GM19324 (cell line): ENCODE data around the gene PIEZO1.
"Not testable (repeated sequence)": the region's sequence is repeated elsewhere in the genome, so short reads cannot be mapped to it uniquely, and the experiment has no call there.

ENCODE experiments used
- ATAC-seq: cut with Tn5 transposase; IDR thresholded peaks from one replicate; pipeline ENCODE4 v1.9.1; 2021; ENCODE audit warnings: mild to moderate bottlenecking, moderate library complexity; ENCODE audit not compliant: unreplicated experiment, low FRiP score

Gene PIEZO1, protein sequence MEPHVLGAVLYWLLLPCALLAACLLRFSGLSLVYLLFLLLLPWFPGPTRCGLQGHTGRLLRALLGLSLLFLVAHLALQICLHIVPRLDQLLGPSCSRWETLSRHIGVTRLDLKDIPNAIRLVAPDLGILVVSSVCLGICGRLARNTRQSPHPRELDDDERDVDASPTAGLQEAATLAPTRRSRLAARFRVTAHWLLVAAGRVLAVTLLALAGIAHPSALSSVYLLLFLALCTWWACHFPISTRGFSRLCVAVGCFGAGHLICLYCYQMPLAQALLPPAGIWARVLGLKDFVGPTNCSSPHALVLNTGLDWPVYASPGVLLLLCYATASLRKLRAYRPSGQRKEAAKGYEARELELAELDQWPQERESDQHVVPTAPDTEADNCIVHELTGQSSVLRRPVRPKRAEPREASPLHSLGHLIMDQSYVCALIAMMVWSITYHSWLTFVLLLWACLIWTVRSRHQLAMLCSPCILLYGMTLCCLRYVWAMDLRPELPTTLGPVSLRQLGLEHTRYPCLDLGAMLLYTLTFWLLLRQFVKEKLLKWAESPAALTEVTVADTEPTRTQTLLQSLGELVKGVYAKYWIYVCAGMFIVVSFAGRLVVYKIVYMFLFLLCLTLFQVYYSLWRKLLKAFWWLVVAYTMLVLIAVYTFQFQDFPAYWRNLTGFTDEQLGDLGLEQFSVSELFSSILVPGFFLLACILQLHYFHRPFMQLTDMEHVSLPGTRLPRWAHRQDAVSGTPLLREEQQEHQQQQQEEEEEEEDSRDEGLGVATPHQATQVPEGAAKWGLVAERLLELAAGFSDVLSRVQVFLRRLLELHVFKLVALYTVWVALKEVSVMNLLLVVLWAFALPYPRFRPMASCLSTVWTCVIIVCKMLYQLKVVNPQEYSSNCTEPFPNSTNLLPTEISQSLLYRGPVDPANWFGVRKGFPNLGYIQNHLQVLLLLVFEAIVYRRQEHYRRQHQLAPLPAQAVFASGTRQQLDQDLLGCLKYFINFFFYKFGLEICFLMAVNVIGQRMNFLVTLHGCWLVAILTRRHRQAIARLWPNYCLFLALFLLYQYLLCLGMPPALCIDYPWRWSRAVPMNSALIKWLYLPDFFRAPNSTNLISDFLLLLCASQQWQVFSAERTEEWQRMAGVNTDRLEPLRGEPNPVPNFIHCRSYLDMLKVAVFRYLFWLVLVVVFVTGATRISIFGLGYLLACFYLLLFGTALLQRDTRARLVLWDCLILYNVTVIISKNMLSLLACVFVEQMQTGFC (N-terminal part only)

DNA sequence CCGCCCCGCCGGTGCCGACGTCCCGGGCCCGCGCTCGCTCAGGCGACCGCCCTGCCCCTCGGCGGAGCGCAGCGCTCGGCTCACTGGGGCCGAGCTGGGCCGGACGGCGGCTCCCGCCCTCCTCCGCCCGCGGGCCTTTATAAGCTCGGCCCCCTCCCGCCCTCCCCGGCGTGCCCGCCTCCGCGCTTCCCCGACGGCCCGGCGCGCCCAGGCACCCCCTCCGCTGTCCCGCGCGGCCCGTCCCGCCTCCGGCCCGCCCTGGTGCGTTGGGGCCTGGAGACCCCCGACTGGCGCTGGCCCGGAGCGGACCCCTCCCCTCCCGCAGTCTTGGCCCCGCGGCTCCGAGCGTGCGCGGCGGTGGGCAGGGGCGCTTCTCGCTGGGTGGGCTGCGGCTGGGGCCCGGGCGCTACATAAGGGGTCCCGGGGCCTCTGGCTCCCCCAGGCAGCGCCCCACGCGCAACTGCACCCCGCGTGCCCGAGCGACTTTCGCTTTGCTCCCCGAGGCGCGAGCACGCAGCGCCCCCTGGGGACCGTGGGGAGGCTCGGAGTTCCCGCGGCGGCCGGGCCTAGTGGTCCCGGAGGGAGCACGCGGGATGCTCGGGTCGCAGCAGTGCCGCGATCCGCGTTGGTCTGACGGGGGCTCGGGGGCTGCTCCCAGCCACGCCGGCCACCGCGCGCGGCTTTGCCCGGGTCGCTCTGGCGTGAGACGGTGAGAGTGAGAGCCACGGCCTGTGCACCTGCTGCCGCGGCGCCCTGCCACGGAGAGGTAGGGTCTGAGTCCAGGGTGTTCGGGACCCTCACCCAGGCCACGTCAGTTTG is at the start of gene PIEZO1:
Gene PIEZO1, minus strand, starts transcription at position 115 of the 819 bp plus-strand sequence. CDS start 256 bp downstream, outside the sequence.
- ATAC-seq: peak; percentile 40

- no peak for ATAC-seq
Observed at GRCh38 chr16:88834670-88835069, 49.6 kb upstream of the PIEZO1 start.

DNA sequence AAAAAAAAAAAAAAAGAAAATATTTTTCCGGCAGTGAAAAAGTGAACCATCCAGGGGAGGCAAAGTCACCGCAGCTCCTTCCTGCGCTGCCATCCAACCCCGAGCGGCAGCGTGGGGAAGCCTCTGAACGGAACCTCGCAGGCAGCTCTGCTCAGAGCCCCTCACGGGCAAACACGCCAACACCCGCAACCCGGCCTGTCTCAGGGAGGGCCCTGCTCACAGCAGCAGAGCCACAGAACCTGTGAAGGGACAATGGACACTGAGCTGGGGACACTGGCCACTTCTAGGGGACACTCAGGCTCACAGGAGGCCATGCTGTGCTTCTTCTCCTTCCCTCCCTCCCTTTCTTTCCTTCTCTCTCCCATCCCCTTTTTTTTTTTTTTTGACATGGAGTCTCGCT is 48.1 kb upstream of the PIEZO1 start:
- no peak for ATAC-seq

DNA sequence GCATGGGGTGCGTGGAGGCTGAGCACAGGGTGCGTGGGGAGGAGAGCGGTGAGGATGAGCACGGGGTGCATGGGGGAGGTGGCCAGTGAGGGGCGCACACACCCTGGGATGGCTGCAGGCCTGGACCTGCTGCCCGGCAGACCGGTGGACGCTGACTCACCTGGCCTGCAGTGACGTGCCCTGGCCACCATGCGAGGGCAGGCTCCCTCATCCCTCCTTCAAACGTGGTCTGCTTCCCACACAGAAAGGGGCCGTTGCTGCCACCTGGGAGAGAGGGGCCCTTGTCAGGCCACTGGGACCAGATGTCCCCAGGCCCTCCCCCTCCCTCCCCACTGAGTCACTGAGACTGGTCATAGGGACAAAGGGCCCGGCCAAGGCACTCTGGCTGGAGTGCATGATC is 46.8 kb upstream of the PIEZO1 start:
- ATAC-seq: no peak

DNA sequence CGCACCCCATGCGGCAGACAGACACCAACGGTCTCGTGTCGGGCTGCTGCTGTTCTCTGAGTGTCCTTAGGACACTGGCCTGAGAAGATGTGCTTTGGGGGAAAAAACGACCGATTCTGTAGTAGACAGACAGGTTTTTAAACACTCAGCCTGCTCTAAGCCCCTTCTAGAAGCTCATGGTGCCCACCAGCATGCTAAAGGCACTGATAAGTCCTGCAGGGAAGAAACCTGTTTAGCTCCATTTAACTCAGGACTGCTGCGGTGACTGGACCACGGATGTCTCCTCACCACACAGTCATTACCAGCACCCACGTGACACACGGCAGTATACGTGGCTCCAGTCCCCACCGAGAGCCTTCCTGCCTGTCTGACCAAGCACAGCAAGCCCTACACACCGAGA is 45.8 kb upstream of the PIEZO1 start:
- no peak for ATAC-seq

- no peak for ATAC-seq
Observed at GRCh38 chr16:88830258-88830657, 45.2 kb upstream of the PIEZO1 start.

DNA sequence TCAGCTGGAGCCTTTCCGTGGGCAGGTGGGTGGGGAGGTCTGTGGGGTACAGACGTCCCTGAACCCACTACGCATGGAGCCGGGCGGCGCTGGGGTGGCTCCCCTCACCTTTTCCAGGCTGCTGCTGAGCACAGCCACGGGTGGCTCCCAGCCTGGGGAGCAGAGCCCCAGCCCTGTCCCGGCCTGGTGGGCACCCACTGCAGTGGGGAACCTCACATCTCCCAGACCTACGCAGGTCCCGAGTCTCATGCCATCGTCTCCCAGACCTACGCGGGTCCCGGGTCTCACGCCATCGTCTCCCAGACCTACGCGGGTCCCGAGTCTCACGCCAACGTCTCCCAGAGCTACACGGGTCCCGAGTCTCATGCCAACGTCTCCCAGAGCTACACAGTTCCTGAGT is 43.7 kb upstream of the PIEZO1 start:
- no peak for ATAC-seq

- ATAC-seq: no peak
Observed at GRCh38 chr16:88827727-88828126, 42.7 kb upstream of the PIEZO1 start.

DNA sequence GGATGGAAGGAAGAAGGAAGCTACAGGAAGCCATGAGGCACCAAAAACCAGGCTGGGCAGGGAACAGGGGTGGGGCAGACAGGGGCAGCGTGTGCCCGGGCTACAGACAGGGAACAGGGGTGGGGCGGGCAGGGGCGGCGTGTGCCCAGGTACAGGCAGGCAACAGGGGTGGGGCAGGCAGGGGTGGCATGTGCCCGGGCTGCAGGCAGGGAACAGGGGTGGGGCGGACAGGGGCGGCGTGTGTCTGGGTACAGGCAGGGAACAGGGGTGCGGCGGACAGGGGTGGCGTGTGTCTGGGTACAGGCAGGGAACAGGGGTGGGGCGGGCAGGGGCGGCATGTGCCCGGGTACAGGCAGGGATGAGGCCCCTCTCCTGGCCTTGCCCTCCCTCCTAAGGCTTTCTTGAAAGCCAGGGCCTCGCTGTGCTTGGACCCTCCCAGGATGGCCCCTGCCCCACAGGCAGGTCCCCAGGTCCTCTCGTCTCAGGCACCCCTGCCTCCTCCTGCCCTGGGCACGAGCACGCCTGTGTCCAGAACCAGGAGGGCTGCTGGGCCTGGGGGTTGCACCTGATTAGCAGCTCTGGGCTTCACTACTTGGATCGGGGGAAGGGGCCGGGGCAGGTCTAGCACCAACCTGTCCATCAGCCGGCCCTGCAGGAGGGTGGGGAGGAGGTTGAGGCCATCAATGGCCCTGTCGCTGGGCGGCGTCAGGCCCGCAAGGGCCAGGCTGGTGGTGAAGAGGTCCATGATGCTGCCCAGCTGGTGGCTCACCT is 41.2 kb upstream of the PIEZO1 start:
- no peak for ATAC-seq

DNA sequence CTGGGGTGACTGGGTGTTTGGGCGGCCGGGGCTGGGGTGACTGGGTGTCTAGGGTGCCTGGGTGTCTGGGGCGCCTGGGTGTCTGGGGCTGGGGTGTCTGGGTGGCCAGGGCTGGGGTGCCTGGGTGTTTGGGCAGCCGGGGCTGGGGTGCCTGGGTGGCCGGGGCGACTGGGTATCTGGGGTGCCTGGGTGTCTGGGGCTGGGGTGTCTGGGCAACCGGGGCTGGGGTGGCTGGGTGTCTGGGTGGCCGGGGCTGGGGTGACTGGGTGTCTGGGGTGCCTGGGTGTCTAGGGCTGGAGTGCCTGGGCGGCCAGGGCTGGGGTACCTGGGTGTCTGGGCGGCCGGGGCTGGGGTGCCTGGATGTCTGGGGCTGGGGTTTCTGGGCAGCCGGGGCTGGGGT is 40.1 kb upstream of the PIEZO1 start:
- no peak for ATAC-seq

- no peak for ATAC-seq
Observed at GRCh38 chr16:88824256-88825077, 39.4 kb upstream of the PIEZO1 start.

DNA sequence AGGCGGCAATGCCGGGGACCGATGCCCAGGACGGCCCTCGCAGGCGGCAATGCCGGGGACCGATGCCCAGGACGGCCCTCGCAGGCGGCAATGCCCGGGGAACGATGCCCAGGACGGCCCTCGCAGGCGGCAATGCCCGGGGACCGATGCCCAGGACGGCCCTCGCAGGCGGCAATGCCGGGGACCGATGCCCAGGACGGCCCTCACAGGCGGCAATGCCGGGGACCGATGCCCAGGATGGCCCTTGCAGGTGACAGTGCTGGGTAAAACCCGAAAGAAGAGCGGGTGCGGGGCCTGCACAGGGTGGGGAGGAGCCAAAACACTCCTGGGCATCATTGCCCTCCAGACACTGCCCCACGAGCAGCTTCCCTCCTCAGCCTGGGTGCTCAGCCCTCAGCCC is 38.6 kb upstream of the PIEZO1 start:
- ATAC-seq: not testable (repeated sequence)

DNA sequence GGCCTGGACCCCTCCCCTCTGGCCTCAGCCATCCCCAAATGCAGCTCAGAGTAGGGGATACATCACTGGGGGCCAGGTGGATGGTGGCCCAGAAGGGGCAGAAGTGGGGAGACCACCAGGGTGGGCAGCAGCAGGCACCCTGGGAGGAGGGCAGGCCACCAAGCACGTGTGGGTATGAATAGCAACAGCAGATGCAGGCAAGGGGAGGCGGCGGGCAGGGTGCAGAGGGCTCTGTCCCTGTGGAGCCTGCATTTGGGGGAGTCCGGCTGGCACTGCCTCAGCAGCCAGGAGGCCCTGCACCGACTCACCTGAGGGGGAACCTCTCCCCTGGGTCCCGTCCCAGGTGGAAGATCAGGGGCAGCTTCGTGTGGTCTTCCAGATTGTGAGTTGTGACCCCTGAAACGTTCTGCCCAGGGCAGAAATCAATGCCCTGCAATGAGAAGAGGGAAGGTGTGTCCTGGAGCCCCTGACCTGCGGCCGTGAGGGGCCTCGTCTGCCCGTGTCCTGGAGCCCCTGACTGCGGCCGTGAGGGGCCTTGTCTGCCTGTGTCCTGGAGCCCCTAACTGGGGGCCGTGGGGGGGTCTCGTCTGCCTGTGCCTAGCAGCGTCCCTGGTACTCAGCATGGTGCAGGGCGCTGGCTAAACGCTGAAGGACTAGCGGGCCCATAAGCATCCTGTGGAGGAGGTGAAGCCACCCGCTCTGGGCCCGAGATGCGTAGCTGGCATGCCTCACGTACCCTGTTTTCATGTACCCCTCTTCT is 37.4 kb upstream of the PIEZO1 start:
- ATAC-seq: no peak

- ATAC-seq: no peak
Observed at GRCh38 chr16:88821168-88821850, 36.3 kb upstream of the PIEZO1 start.

DNA sequence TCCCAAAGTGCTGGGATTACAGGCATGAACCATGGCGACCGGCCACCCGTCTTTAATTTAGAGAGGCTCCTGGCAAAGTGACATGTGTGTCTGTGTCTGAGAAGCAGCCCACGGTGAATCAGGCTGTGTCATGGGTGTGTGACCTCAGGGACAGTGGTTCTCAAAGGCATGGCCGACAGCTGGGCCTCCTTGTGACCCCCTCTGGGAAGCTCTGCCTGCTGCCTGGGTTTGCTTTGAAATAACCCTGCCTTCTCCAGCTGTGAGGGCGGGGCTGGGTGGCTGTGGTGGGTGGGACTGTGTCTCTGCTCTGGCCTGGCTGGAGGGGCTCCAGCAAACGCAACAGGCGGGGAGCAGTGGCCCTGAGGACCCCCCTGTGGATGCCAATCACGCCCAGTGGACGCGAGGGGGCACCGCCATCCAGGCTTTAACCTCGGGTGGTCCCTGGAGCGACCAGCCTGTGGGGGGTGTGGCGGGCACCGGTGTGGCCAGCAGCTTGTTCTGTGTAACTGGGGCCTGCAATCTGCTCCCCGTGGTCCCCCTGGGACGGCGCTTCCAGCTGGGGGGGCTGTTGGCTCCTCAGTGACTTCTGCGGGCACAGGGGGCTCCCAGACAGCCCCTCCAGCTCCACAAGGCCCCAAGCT is 35.5 kb upstream of the PIEZO1 start:
- no peak for ATAC-seq

DNA sequence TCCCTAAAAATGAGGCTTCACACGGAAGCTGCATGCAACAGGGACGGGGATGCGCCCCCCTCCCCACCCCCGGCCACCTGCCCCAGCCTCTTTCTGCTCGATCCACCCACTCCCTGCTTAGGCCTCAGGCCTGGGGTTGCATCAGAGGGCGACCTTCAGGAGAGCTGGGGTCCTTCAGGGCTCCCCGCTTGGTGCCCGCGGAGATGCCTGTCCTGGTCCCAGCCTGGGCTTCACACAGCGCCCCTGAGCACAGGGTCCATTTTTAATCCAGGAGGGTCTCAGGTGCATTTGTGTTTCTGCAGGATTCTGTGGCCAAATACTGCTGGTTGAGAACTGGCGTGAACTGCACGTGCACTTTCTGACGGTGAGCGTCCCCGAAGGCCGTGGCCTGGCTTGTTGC is 34.1 kb upstream of the PIEZO1 start:
- no peak for ATAC-seq

GRCh38 chr16:88818575-88818874 is 33.5 kb upstream of the PIEZO1 start:
- no peak for ATAC-seq
